ENCODE data around the gene ERFL. TPM values are rescaled to one million over a fixed set of nuclear protein-coding genes. Genes with fewer than 3 reads are reported as not detected.

Gene ERFL
- under 1 TPM in 4 of 6 experiments, not detected in 2; 0.09 to 0.17 (median 0.12) TPM for total RNA-seq (2021; fragmentation: NEBNext Ultra II Directional; extraction: Animal tissue kit (Norgen Biotek cat#: 25700))
- long read RNA-seq: 0 reads

DNA sequence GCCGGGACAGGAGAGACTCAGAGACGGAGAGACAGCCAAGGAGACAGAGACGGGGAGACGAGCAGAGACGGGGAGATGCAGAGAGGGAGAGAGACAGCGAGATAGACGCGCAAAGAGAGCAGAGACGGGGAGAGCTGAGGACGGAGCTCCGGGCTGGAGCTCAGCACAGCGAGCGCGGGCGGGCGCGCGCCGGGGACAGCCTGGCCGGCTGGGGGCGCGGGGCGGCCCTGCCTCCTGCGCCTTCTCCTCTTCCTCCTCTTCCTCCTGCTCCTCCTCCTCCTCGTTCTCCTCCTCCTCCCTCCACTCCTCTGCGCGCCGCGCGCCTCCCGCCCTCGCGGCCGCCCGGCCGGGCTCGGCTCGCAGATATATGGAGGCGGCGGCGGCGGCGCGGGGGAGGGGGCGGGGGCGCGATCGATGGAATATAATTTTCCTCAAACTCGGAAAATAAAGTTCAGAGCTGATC, at the start of gene ERFL:
TSS of gene ERFL (minus strand) at position 229 of the 463 bp plus-strand sequence. CDS start 15,530 bp downstream, outside the sequence.
- H3K27ac Mint-ChIP-seq: no peak within 1 kb of the TSS
- no peaks in the 10 kb centered on the region for H3K9me3 Mint-ChIP-seq
- no peaks in the 10 kb centered on the region for H3K36me3 Mint-ChIP-seq (ENCODE audit: low read depth)
- peaks cover 37% of the 10 kb centered on the region for H3K27me3 Mint-ChIP-seq (ENCODE audit: insufficient read depth)
- H3K4me3 Mint-ChIP-seq: peak within 1 kb of the TSS; percentile 79
- no peak for DNase-seq
- TF ChIP-seq, protein P1, sequence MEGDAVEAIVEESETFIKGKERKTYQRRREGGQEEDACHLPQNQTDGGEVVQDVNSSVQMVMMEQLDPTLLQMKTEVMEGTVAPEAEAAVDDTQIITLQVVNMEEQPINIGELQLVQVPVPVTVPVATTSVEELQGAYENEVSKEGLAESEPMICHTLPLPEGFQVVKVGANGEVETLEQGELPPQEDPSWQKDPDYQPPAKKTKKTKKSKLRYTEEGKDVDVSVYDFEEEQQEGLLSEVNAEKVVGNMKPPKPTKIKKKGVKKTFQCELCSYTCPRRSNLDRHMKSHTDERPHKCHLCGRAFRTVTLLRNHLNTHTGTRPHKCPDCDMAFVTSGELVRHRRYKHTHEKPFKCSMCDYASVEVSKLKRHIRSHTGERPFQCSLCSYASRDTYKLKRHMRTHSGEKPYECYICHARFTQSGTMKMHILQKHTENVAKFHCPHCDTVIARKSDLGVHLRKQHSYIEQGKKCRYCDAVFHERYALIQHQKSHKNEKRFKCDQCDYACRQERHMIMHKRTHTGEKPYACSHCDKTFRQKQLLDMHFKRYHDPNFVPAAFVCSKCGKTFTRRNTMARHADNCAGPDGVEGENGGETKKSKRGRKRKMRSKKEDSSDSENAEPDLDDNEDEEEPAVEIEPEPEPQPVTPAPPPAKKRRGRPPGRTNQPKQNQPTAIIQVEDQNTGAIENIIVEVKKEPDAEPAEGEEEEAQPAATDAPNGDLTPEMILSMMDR (IDR thresholded peaks at IDR 0.05): no peak
- H3K4me1 Mint-ChIP-seq (ENCODE audit: low read depth): peaks cover 13% of the 10 kb centered on the region

- no peaks in the 10 kb centered on the region for H3K9me3 Mint-ChIP-seq
- TF ChIP-seq, protein P1 (IDR thresholded peaks at IDR 0.05): no peak
- H3K36me3 Mint-ChIP-seq (ENCODE audit: low read depth): no peaks in the 10 kb centered on the region
- peaks cover 17% of the 10 kb centered on the region for H3K27me3 Mint-ChIP-seq (ENCODE audit: insufficient read depth)
- no peak overlapping the region for H3K4me3 Mint-ChIP-seq
- peaks cover 6% of the 10 kb centered on the region; the same call in 1 of the 2 replicates for H3K4me1 Mint-ChIP-seq (ENCODE audit: low read depth)
- no peak overlapping the region for H3K27ac Mint-ChIP-seq
- DNase-seq: no peak
Measured at GRCh38 chr19:41977916-41978315, 49.7 kb upstream of the ERFL start.

GRCh38 chr19:41974652-41975051, 46.4 kb upstream of the ERFL start:
- Mint-ChIP-seq H3K9me3 (no peaks in the 10 kb centered on the region), H3K36me3 (ENCODE audit: low read depth) (no peaks in the 10 kb centered on the region), H3K4me1 (ENCODE audit: low read depth) (no peaks in the 10 kb centered on the region; the same call in 1 of the 2 replicates), H3K27me3 (ENCODE audit: insufficient read depth) (peaks cover 19% of the 10 kb centered on the region), H3K27ac (no peak overlapping the region), H3K4me3 (no peak overlapping the region)
- no peak for DNase-seq
- TF ChIP-seq, protein P1 (IDR thresholded peaks at IDR 0.05): no peak

DNA sequence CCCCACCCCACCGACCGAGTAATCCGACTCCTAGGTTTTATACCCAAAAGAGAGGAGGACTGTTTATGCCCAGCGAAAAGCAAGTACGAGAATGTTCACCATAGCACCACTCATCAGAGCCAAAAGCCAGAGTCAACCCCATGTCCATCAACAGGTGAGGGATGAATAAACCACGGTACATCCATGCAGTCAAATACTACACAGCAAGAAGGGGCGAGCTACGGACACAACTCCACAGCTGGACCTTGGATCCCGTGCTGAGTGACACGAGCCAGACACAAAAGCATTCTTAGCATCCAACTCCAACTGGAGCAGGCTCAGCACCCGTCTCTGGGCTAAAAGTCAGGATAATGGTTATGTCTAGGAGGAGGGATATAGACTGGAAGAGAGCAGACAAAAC, 43.1 kb upstream of the ERFL start:
- no peak overlapping the region for H3K27ac Mint-ChIP-seq
- TF ChIP-seq, protein P1 (IDR thresholded peaks at IDR 0.05): no peak
- no peak overlapping the region for H3K4me3 Mint-ChIP-seq
- no peak for DNase-seq
- no peaks in the 10 kb centered on the region for H3K4me1 Mint-ChIP-seq (ENCODE audit: low read depth)
- no peaks in the 10 kb centered on the region for H3K36me3 Mint-ChIP-seq (ENCODE audit: low read depth)
- no peaks in the 10 kb centered on the region for H3K9me3 Mint-ChIP-seq
- H3K27me3 Mint-ChIP-seq (ENCODE audit: insufficient read depth): peaks cover 31% of the 10 kb centered on the region

- Mint-ChIP-seq H3K27ac (no peak overlapping the region), H3K27me3 (ENCODE audit: insufficient read depth) (peaks cover 38% of the 10 kb centered on the region), H3K36me3 (ENCODE audit: low read depth) (no peaks in the 10 kb centered on the region), H3K4me3 (no peak overlapping the region), H3K9me3 (no peaks in the 10 kb centered on the region), H3K4me1 (ENCODE audit: low read depth) (no peaks in the 10 kb centered on the region)
- TF ChIP-seq, protein P1 (IDR thresholded peaks at IDR 0.05): no peak
- no peak for DNase-seq
Measured at GRCh38 chr19:41969772-41970458, 41.7 kb upstream of the ERFL start.

All from HFFc6 (cell line).